ENCODE data around the gene PIK3C2B. TPM values are rescaled to one million over a fixed set of nuclear protein-coding genes. Genes with fewer than 3 reads are reported as not detected.
A peak's percentile ranks its signal among the peaks of the same experiment; 100 is the strongest.

PIK3C2B gene
- total RNA-seq, 1 donor from 2014 or later: 55.1 TPM

GRCh38 chr1:204454476-204454875 is 40.1 kb downstream of the PIK3C2B start:
- Mint-ChIP-seq H3K27me3 (no peaks in the 10 kb centered on the region), H3K27ac (no peak overlapping the region), H3K4me1 (ENCODE audit: unreplicated experiment) (peaks cover 33% of the 10 kb centered on the region), H3K36me3 (peaks cover 36% of the 10 kb centered on the region), H3K9me3 (no peaks in the 10 kb centered on the region), H3K4me3 (no peak overlapping the region)
- TF ChIP-seq, protein P1, sequence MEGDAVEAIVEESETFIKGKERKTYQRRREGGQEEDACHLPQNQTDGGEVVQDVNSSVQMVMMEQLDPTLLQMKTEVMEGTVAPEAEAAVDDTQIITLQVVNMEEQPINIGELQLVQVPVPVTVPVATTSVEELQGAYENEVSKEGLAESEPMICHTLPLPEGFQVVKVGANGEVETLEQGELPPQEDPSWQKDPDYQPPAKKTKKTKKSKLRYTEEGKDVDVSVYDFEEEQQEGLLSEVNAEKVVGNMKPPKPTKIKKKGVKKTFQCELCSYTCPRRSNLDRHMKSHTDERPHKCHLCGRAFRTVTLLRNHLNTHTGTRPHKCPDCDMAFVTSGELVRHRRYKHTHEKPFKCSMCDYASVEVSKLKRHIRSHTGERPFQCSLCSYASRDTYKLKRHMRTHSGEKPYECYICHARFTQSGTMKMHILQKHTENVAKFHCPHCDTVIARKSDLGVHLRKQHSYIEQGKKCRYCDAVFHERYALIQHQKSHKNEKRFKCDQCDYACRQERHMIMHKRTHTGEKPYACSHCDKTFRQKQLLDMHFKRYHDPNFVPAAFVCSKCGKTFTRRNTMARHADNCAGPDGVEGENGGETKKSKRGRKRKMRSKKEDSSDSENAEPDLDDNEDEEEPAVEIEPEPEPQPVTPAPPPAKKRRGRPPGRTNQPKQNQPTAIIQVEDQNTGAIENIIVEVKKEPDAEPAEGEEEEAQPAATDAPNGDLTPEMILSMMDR (conservative IDR thresholded peaks at IDR 0.05): no peak
- DNase-seq (ENCODE audit: extremely low spot score, unreplicated experiment): no peak

GRCh38 chr1:204453141-204453772 is 41.3 kb downstream of the PIK3C2B start:
- TF ChIP-seq, protein P1 (conservative IDR thresholded peaks at IDR 0.05): no peak
- H3K4me3 Mint-ChIP-seq: no peak overlapping the region
- no peaks in the 10 kb centered on the region for H3K27me3 Mint-ChIP-seq
- H3K4me1 Mint-ChIP-seq (ENCODE audit: unreplicated experiment): peaks cover 40% of the 10 kb centered on the region
- H3K27ac Mint-ChIP-seq: no peak overlapping the region
- H3K36me3 Mint-ChIP-seq: peaks cover 43% of the 10 kb centered on the region
- DNase-seq (ENCODE audit: extremely low spot score, unreplicated experiment): no peak
- H3K9me3 Mint-ChIP-seq: no peaks in the 10 kb centered on the region

GRCh38 chr1:204451352-204452124 is 43.1 kb downstream of the PIK3C2B start:
- H3K27me3 Mint-ChIP-seq: no peaks in the 10 kb centered on the region
- H3K4me1 Mint-ChIP-seq (ENCODE audit: unreplicated experiment): peaks cover 36% of the 10 kb centered on the region
- H3K4me3 Mint-ChIP-seq: no peak overlapping the region
- DNase-seq (ENCODE audit: extremely low spot score, unreplicated experiment): no peak
- H3K9me3 Mint-ChIP-seq: no peaks in the 10 kb centered on the region
- peak overlapping the region; percentile 90 for H3K27ac Mint-ChIP-seq
- TF ChIP-seq, protein P1 (conservative IDR thresholded peaks at IDR 0.05): no peak
- peaks cover 38% of the 10 kb centered on the region for H3K36me3 Mint-ChIP-seq

DNA sequence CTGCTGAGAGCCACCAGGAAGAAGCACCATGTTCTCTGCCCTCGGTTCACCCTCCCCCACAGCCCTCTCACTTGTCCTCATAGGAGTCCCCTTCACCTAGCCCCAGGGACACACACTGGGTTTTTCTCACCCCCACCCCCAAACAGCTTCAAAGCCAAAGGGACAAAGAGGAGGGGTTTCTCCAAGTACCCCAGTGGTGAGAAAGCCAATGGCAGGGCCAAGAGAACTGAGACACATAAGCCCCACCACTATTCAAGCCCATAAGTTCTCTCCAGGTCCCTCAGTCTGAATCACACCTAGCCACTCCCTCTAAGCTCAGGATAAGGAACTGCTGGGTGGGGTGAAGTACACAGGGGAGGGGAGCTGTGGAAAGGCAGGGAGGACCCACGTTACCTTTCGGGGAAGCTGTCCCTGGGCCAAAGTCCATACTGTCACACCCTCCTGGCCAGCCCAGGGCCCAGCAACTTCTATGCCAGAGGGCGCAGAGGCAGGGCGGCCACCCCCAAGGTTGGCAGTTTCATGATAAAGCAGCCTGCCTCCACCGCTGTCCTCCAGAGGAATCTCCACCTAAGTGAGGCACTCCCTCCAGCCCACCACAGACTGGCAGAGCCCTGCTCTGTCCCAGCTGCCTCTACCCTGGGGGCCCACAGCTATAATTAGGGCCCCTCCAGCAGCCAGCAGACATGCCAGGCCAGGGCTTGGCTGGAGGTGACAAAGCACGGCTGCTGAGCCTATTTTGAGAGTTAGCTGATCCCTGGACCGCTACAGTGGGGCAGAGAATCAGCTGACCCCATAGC is 43.9 kb downstream of the PIK3C2B start:
- peak overlapping the region; percentile 65 for H3K4me3 Mint-ChIP-seq
- no peak for DNase-seq (ENCODE audit: extremely low spot score, unreplicated experiment)
- H3K9me3 Mint-ChIP-seq: no peaks in the 10 kb centered on the region
- no peaks in the 10 kb centered on the region for H3K27me3 Mint-ChIP-seq
- H3K27ac Mint-ChIP-seq: peak overlapping the region; percentile 90
- peaks cover 40% of the 10 kb centered on the region for H3K36me3 Mint-ChIP-seq
- TF ChIP-seq, protein P1 (conservative IDR thresholded peaks at IDR 0.05): no peak
- peaks cover 36% of the 10 kb centered on the region for H3K4me1 Mint-ChIP-seq (ENCODE audit: unreplicated experiment)

DNA sequence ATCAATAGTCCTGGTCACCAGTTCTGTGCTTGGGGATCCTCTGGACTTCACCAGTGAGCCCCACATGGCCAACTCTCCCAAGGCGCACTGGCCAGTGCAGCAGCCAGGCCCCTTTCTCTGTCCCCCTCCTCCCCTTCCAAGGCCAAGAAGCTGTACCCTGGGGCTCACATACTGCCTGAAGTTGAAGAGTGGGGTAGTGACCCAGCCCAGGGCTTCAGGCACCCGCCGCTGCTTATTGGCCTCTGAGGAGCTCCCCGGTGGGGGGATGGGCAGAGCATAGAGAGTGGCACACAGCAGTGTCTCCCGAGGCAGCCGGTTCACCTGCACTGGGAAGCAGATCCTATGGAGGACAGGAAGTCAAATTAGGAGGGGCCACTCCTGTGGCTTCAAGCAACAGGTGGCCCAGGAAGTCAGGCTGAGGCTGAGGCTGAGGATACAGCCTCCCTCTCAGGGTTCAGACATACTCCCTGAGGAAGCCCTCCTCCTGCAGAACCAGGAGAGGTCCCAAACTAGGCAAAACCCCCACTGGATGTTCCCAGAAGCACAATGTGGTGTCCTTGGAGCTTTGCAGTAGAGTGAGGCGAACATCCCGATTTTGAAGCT is 44.8 kb downstream of the PIK3C2B start:
- H3K4me1 Mint-ChIP-seq (ENCODE audit: unreplicated experiment): peaks cover 32% of the 10 kb centered on the region
- no peaks in the 10 kb centered on the region for H3K9me3 Mint-ChIP-seq
- TF ChIP-seq, protein P1 (conservative IDR thresholded peaks at IDR 0.05): no peak
- no peak for DNase-seq (ENCODE audit: extremely low spot score, unreplicated experiment)
- H3K4me3 Mint-ChIP-seq: no peak overlapping the region
- H3K36me3 Mint-ChIP-seq: peaks cover 38% of the 10 kb centered on the region
- H3K27ac Mint-ChIP-seq: peak overlapping the region; percentile 90
- H3K27me3 Mint-ChIP-seq: no peaks in the 10 kb centered on the region

Data from type B pancreatic cell (in vitro differentiated cells).